Activated B cell treated with CpG ODN at 0.5 μM for 24 hours (primary cell): ENCODE data around the gene ZNF331. TPM values are rescaled to one million over a fixed set of nuclear protein-coding genes. Genes with fewer than 3 reads are reported as not detected.
A peak's percentile ranks its signal among the peaks of the same experiment; 100 is the strongest.
"Not testable (repeated sequence)": the region's sequence is repeated elsewhere in the genome, so short reads cannot be mapped to it uniquely, and the experiment has no call there.

Source experiments
- ATAC-seq: fragments of 200-7000 bp; cut with Tn5 transposase; one replicate; pipeline ENCODE4 v1.10.0; 2021; ENCODE audit warnings: low read depth, mild to moderate bottlenecking, moderate library complexity
- CTCF ChIA-PET: fragments of 350-600 bp; sonication (Branson Sonifier 250); formaldehyde crosslinking; loops from one replicate; lab custom pipeline; 2021; ENCODE audit warnings: antibody characterized with exemption; lab: Charles Lee
- POLR2A ChIA-PET: fragments of 350-600 bp; sonication (Branson Sonifier 250); formaldehyde crosslinking; loops from one replicate; lab custom pipeline; 2021; ENCODE audit warnings: antibody characterized with exemption; lab: Charles Lee
- DNase-seq: peaks from one replicate; pipeline ENCODE4 v3.0.0; 2022
- H3K27ac Mint-ChIP-seq: one replicate; pipeline ENCODE4 v1.8.0; 2020; ENCODE audit warnings: mixed read lengths
- H3K27me3 Mint-ChIP-seq: one replicate; pipeline ENCODE4 v1.8.0; 2021; ENCODE audit warnings: mixed read lengths
- H3K36me3 Mint-ChIP-seq: one replicate; pipeline ENCODE4 v1.8.0; 2021; ENCODE audit warnings: low read depth, mixed read lengths
- H3K4me1 Mint-ChIP-seq: one replicate; pipeline ENCODE4 v1.8.0; 2021; ENCODE audit warnings: mixed read lengths
- H3K4me3 Mint-ChIP-seq: one replicate; pipeline ENCODE4 v1.8.0; 2020; ENCODE audit warnings: mild to moderate bottlenecking, mixed read lengths
- H3K9me3 Mint-ChIP-seq: one replicate; pipeline ENCODE4 v1.8.0; 2020; ENCODE audit warnings: mixed read lengths
- CTCF ChIP-seq: fragments of 200-600 bp; IDR thresholded peaks from one replicate; pipeline ENCODE4 v1.8.0; 2022; ENCODE audit warnings: antibody characterized with exemption, mild to moderate bottlenecking
- intact Hi-C: fragments of 100-400 bp; cut with micrococcal nuclease; formaldehyde crosslinking; loops from one replicate; pipeline ENCODE4 v1.15.1; 2024
- total RNA-seq: library from RNA; stranded (reverse); gene quantifications from 2 replicates; pipeline ENCODE4 v1.2.3, GENCODE V29; 2022

The ZNF331 gene
- 25.5 and 31.7 TPM in 2 replicates for total RNA-seq

DNA sequence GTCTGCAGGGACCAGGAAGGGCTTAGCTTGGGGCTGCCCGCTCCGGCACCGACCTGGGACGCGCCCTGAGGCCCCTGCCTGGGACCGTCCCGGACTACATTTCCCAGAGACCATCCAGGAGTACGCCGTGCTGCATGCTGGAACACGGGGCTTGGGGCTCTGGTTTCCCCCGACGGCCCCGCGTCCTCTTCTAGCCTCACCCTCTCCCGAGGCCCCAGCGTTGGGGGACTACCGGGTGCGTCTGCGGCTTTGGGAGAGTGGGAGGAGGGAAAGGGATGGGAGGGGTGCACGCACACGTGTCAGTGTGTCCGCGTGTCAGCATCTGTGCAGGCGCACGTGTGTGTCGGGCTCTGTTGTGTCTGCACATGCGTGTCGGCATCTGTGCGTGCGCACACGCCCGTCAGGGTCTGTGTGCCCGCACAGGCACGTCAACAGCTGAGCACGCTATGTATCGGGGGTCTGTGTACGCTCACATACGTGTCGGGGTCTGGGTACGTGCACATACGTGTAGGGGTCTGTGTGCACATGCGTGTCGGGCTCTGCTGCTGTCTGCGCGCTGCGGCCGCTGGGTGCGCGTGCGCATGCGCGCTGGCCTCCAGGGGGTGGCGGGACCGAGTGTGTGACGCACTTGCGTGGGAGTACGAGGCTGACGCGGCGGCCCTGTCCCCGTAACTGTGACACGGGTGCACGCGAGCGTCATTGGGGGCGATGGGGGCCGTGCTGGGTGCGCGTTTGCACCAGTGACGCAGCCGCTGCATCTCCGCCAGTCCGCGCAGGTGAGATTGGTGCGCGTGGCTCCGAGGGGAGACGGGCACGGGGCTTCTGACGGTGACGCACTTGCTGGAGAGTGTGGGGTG is at the start of gene ZNF331:
TSS of gene ZNF331 (plus strand) at position 625 of the 857 bp plus-strand sequence. CDS start 31,232 bp downstream, outside the sequence.
- no peak for TF ChIP-seq CTCF
- peaks cover 45% of the 10 kb centered on the region for H3K36me3 Mint-ChIP-seq
- DNase-seq = peak; percentile 85
- peak within 1 kb of the TSS; percentile 95 for H3K4me3 Mint-ChIP-seq
- peaks cover 2% of the 10 kb centered on the region for H3K9me3 Mint-ChIP-seq
- CTCF ChIA-PET = interaction anchor here (1.3 kb wide), 1 partner anchor 17 kb away, joined by 4 read pairs; no protein-coding TSS in a partner anchor
- H3K27ac Mint-ChIP-seq = peak within 1 kb of the TSS; percentile 95
- H3K4me1 Mint-ChIP-seq = peaks cover 18% of the 10 kb centered on the region
- ATAC-seq = peak; percentile 76
- no peaks in the 10 kb centered on the region for H3K27me3 Mint-ChIP-seq
- intact Hi-C loops = loop anchor here (1.0 kb wide), 2 partner anchors 17 kb away; no protein-coding TSS in a partner anchor
- POLR2A ChIA-PET = interaction anchor here (1.7 to 3.1 kb wide), 2 partner anchors 17 kb away, joined by 5 to 18 read pairs; no protein-coding TSS in a partner anchor

GRCh38 chr19:53492153-53492552 is 45.8 kb upstream of the ZNF331 start:
- DNase-seq (no peak), ATAC-seq (no peak)
- Mint-ChIP-seq H3K4me3 (no peak overlapping the region), H3K9me3 (peaks cover 51% of the 10 kb centered on the region), H3K36me3 (peaks cover 63% of the 10 kb centered on the region), H3K27me3 (no peaks in the 10 kb centered on the region), H3K4me1 (no peaks in the 10 kb centered on the region), H3K27ac (no peak overlapping the region)
- intact Hi-C loops = no loop called here
- TF ChIP-seq CTCF = no peak
- POLR2A ChIA-PET = no interaction called here
- CTCF ChIA-PET = no interaction called here

GRCh38 chr19:53497311-53498023 is 40.5 kb upstream of the ZNF331 start:
- ATAC-seq, H3K4me3 Mint-ChIP-seq, POLR2A ChIA-PET, H3K27me3 Mint-ChIP-seq, H3K4me1 Mint-ChIP-seq, H3K27ac Mint-ChIP-seq, intact Hi-C loops, CTCF ChIA-PET, DNase-seq: not testable (repeated sequence)
- Mint-ChIP-seq H3K9me3 (peaks cover 30% of the 10 kb centered on the region), H3K36me3 (peaks cover 16% of the 10 kb centered on the region)

- DNase-seq, CTCF ChIA-PET, ATAC-seq, H3K4me1 Mint-ChIP-seq, intact Hi-C loops, POLR2A ChIA-PET, H3K27me3 Mint-ChIP-seq, H3K27ac Mint-ChIP-seq, H3K4me3 Mint-ChIP-seq: not testable (repeated sequence)
- Mint-ChIP-seq H3K9me3 (peaks cover 24% of the 10 kb centered on the region), H3K36me3 (peaks cover 11% of the 10 kb centered on the region)
These were observed 39.9 kb upstream of the ZNF331 start for GRCh38 chr19:53498024-53498395.

- POLR2A ChIA-PET, DNase-seq, H3K9me3 Mint-ChIP-seq, H3K27ac Mint-ChIP-seq, CTCF ChIA-PET, ATAC-seq, H3K4me1 Mint-ChIP-seq, H3K4me3 Mint-ChIP-seq, H3K27me3 Mint-ChIP-seq, intact Hi-C loops, H3K36me3 Mint-ChIP-seq: not testable (repeated sequence)
These were observed 34.8 kb upstream of the ZNF331 start for GRCh38 chr19:53503151-53503550.

- H3K4me3 Mint-ChIP-seq, intact Hi-C loops, H3K4me1 Mint-ChIP-seq, H3K36me3 Mint-ChIP-seq, H3K9me3 Mint-ChIP-seq, DNase-seq, H3K27me3 Mint-ChIP-seq, H3K27ac Mint-ChIP-seq, CTCF ChIA-PET, POLR2A ChIA-PET, ATAC-seq: not testable (repeated sequence)
These were observed 34.1 kb upstream of the ZNF331 start for GRCh38 chr19:53503671-53504364.

GRCh38 chr19:53504365-53504703 is 33.6 kb upstream of the ZNF331 start:
- H3K4me1 Mint-ChIP-seq, H3K4me3 Mint-ChIP-seq, H3K9me3 Mint-ChIP-seq, DNase-seq, POLR2A ChIA-PET, H3K36me3 Mint-ChIP-seq, CTCF ChIA-PET, ATAC-seq, intact Hi-C loops, H3K27ac Mint-ChIP-seq: not testable (repeated sequence)
- H3K27me3 Mint-ChIP-seq = peaks cover 11% of the 10 kb centered on the region
